H9 (cell line): Measurements from ENCODE around the gene IL15RA. TPM values are rescaled to one million over a fixed set of nuclear protein-coding genes. Genes with fewer than 3 reads are reported as not detected.

Experiments
- DNase-seq: peaks from one replicate; pipeline ENCODE4 v3.0.0-alpha.2; 2017
- H2AFZ ChIP-seq: one replicate; pipeline ENCODE4 v1.6.1; 2013; ENCODE audit warnings: mild to moderate bottlenecking, low read length, control low read depth, moderate library complexity
- H2AK5ac ChIP-seq: 2 replicates; pipeline ENCODE4 v1.6.1; 2013; ENCODE audit warnings: low read length, control low read depth, mixed read lengths; ENCODE audit not compliant: insufficient read length
- H2BK120ac ChIP-seq: one replicate; pipeline ENCODE4 v1.6.1; 2013; ENCODE audit warnings: low read depth, mild to moderate bottlenecking, low read length, control low read depth, inconsistent platforms; ENCODE audit not compliant: poor library complexity, severe bottlenecking
- H2BK12ac ChIP-seq: 2 replicates; pipeline ENCODE4 v1.6.1; 2013; ENCODE audit warnings: low read length, control low read depth, mixed read lengths, low read depth; ENCODE audit not compliant: insufficient read length
- H2BK15ac ChIP-seq: 2 replicates; pipeline ENCODE4 v1.6.1; 2013; ENCODE audit warnings: low read depth, low read length, control low read depth
- H2BK20ac ChIP-seq: one replicate; pipeline ENCODE4 v1.6.1; 2013; ENCODE audit warnings: low read depth, mild to moderate bottlenecking, low read length, control low read depth, inconsistent platforms; ENCODE audit not compliant: poor library complexity, severe bottlenecking
- H2BK5ac ChIP-seq: 2 replicates; pipeline ENCODE4 v1.6.1; 2013; ENCODE audit warnings: low read length, control low read depth, mixed read lengths; ENCODE audit not compliant: insufficient read length
- H3K14ac ChIP-seq: 2 replicates; pipeline ENCODE4 v1.6.1; 2013; ENCODE audit warnings: low read length, control low read depth; ENCODE audit not compliant: insufficient read depth
- H3K18ac ChIP-seq: 2 replicates; pipeline ENCODE4 v1.6.1; 2013; ENCODE audit warnings: low read depth, mild to moderate bottlenecking, mixed read lengths, low read length, control low read depth; ENCODE audit not compliant: insufficient read length
- H3K23ac ChIP-seq: 2 replicates; pipeline ENCODE4 v1.6.1; 2013; ENCODE audit warnings: low read length, control low read depth, mixed read lengths, low read depth; ENCODE audit not compliant: insufficient read length
- H3K23me2 ChIP-seq: 2 replicates; pipeline ENCODE4 v1.6.1; 2013; ENCODE audit warnings: low read depth, mild to moderate bottlenecking, mixed read lengths, low read length, control low read depth; ENCODE audit not compliant: insufficient read length, poor library complexity, severe bottlenecking
- H3K27ac ChIP-seq: 2 replicates; pipeline ENCODE4 v1.5.1; 2013; ENCODE audit warnings: low read length, control low read depth, mixed read lengths, low read depth; ENCODE audit not compliant: insufficient read length
- H3K27me3 ChIP-seq: 2 replicates; pipeline ENCODE4 v1.6.1; 2013; ENCODE audit warnings: low read length, control low read depth, inconsistent platforms; ENCODE audit not compliant: insufficient read depth
- H3K4ac ChIP-seq: 2 replicates; pipeline ENCODE4 v1.6.1; 2013; ENCODE audit warnings: low read depth, mild to moderate bottlenecking, control low read depth, inconsistent platforms, low read length, moderate library complexity
- H3K4me1 ChIP-seq: 2 replicates; pipeline ENCODE4 v1.6.1; 2013; ENCODE audit warnings: low read length, control low read depth, inconsistent platforms; ENCODE audit not compliant: insufficient read depth
- H3K4me2 ChIP-seq: 2 replicates; pipeline ENCODE4 v1.6.1; 2013; ENCODE audit warnings: low read length, control low read depth, mixed read lengths; ENCODE audit not compliant: insufficient read length, insufficient read depth
- H3K56ac ChIP-seq: 2 replicates; pipeline ENCODE4 v1.6.1; 2013; ENCODE audit warnings: low read depth, mild to moderate bottlenecking, mixed read lengths, low read length, control low read depth; ENCODE audit not compliant: insufficient read length
- H3K79me1 ChIP-seq: 2 replicates; pipeline ENCODE4 v1.6.1; 2013; ENCODE audit warnings: low read depth, mild to moderate bottlenecking, moderate library complexity, low read length, control low read depth, inconsistent platforms; ENCODE audit not compliant: insufficient read depth, poor library complexity, severe bottlenecking
- H3K79me2 ChIP-seq: 2 replicates; pipeline ENCODE4 v1.6.1; 2013; ENCODE audit warnings: low read length, control low read depth, inconsistent platforms; ENCODE audit not compliant: insufficient read depth
- H3K9ac ChIP-seq: 2 replicates; pipeline ENCODE4 v1.6.1; 2013; ENCODE audit warnings: low read length, control low read depth, mixed read lengths; ENCODE audit not compliant: insufficient read length; ENCODE audit errors: extremely low read depth
- H3K9me3 ChIP-seq: one replicate; pipeline ENCODE4 v1.6.1; 2013; ENCODE audit warnings: low read depth, low read length, inconsistent platforms; ENCODE audit not compliant: control insufficient read depth
- H3T11ph ChIP-seq: one replicate; pipeline ENCODE4 v1.6.1; 2013; ENCODE audit warnings: mild to moderate bottlenecking, low read length, control low read depth, inconsistent platforms
- H4K20me1 ChIP-seq: one replicate; pipeline ENCODE4 v1.6.1; 2013; ENCODE audit not compliant: control insufficient read depth, insufficient read length, insufficient read depth
- H4K5ac ChIP-seq: 2 replicates; pipeline ENCODE4 v1.6.1; 2013; ENCODE audit warnings: low read depth, mild to moderate bottlenecking, mixed read lengths, low read length, control low read depth; ENCODE audit not compliant: insufficient read length
- H4K8ac ChIP-seq: replicated peaks from 2 replicates; pipeline ENCODE4 v1.6.1; 2013; ENCODE audit warnings: low read length, control low read depth, mixed read lengths, low read depth; ENCODE audit not compliant: insufficient read length
- H4K91ac ChIP-seq: 2 replicates; pipeline ENCODE4 v1.6.1; 2013; ENCODE audit warnings: low read depth, mild to moderate bottlenecking, moderate library complexity, mixed read lengths, low read length, control low read depth; ENCODE audit not compliant: insufficient read length
- H3K27ac Mint-ChIP-seq, 3 experiments: 2 replicates in 2 of 3; 3 replicates in 1 of 3; pipeline ENCODE4 v1.8.0; 2020 to 2021; ENCODE audit warnings: mixed read lengths in 3 of 3, mild to moderate bottlenecking in 1 of 3, moderate library complexity in 1 of 3
- H3K27me3 Mint-ChIP-seq: 2 replicates; pipeline ENCODE4 v1.8.0; 2021; ENCODE audit warnings: low read depth, mild to moderate bottlenecking, moderate library complexity, mixed read lengths
- H3K36me3 Mint-ChIP-seq, 3 experiments: 2 replicates in 2 of 3; 3 replicates in 1 of 3; pipeline ENCODE4 v1.8.0; 2020 to 2021; ENCODE audit warnings: low read depth in 3 of 3, mixed read lengths in 3 of 3; ENCODE audit not compliant: insufficient read depth in 1 of 3
- H3K4me1 Mint-ChIP-seq, 2 experiments: 2 replicates each; pipeline ENCODE4 v1.8.0; 2020; ENCODE audit warnings: mixed read lengths in 2 of 2
- H3K4me3 Mint-ChIP-seq, 2 experiments: 2 replicates in 1 of 2; 3 replicates in 1 of 2; pipeline ENCODE4 v1.8.0; 2020 to 2021; ENCODE audit warnings: mild to moderate bottlenecking in 2 of 2, mixed read lengths in 2 of 2, moderate library complexity in 1 of 2
- H3K9me3 Mint-ChIP-seq, 2 experiments: 2 replicates in 1 of 2; 3 replicates in 1 of 2; pipeline ENCODE4 v1.8.0; 2020; ENCODE audit warnings: mild to moderate bottlenecking in 2 of 2, mixed read lengths in 2 of 2, moderate library complexity in 1 of 2
- WGBS: extraction: QIAGEN DNeasy Blood & Tissue Kit; methylation state at CpG from one replicate; pipeline ENCODE4 v1.1.7; 2013; ENCODE audit warnings: missing lambda C conversion rate, low lambda C conversion rate, mixed read lengths; ENCODE audit not compliant: insufficient read length; ENCODE audit errors: extremely low coverage; 5-methylcytosine and 5-hydroxymethylcytosine counted together
- total RNA-seq: library from RNA; stranded (reverse); gene quantifications from 2 replicates; pipeline ENCODE4 v1.2.1, GENCODE V29; 2021
- TF ChIP-seq, protein P1 (sequence below): fragments of 200-600 bp; sonication (generic); conservative IDR thresholded peaks from 3 replicates; pipeline ENCODE4 v1.8.0; 2021; ENCODE audit warnings: antibody characterized with exemption, mild to moderate bottlenecking

IL15RA gene
- total RNA-seq, 1 experiment from 2014 or later, result 0.31 TPM

DNA sequence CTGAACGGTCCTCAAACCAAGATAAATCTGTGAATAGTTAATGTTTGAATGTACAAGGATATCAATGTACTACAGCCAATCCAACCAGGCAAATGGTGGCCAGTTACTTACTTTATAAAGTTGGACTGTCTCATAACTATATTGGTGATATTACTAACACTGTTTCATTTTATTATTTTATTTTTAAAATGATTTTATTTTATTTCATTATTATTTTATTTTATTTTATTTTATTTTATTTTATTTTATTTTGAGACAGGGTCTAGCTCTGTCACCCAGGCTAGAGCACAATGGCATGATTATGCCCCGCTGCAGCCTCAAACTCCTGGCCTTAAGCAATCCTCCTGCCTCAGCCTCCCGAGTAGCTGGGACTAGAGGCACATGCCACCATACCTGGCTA lies 6.8 kb downstream of the IL15RA start:
- no peak for DNase-seq
- Histone ChIP-seq H3K4me1 (no peaks in the 10 kb centered on the region), H2BK12ac (no peak overlapping the region), H3K4ac (no peak overlapping the region), H4K8ac (no peak overlapping the region), H3K9me3 (no peaks in the 10 kb centered on the region), H3K79me2 (no peaks in the 10 kb centered on the region), H4K5ac (no peak overlapping the region), H2BK20ac (no peak overlapping the region), H2AFZ (no peak overlapping the region), H3K79me1 (no peaks in the 10 kb centered on the region), H3K27me3 (no peaks in the 10 kb centered on the region), H3K27ac (no peak overlapping the region), H3T11ph (no peak overlapping the region), H4K20me1 (no peaks in the 10 kb centered on the region), H3K18ac (no peak overlapping the region), H3K14ac (no peak overlapping the region), H2BK120ac (no peak overlapping the region), H2AK5ac (no peak overlapping the region), H3K23me2 (no peaks in the 10 kb centered on the region), H2BK5ac (no peak overlapping the region), H3K9ac (no peak overlapping the region), H3K56ac (no peak overlapping the region), H2BK15ac (no peak overlapping the region), H3K23ac (no peak overlapping the region), H4K91ac (no peak overlapping the region), H3K4me2 (no peak overlapping the region)
- Mint-ChIP-seq H3K4me1 (no peaks in the 10 kb centered on the region), H3K27ac (no peak overlapping the region), H3K4me3 (no peak overlapping the region), H3K27me3 (peaks cover 32% of the 10 kb centered on the region), H3K36me3 (no peaks in the 10 kb centered on the region), H3K9me3 (no peaks in the 10 kb centered on the region; a peak in 1 of 5 replicates)
- TF ChIP-seq, protein P1, sequence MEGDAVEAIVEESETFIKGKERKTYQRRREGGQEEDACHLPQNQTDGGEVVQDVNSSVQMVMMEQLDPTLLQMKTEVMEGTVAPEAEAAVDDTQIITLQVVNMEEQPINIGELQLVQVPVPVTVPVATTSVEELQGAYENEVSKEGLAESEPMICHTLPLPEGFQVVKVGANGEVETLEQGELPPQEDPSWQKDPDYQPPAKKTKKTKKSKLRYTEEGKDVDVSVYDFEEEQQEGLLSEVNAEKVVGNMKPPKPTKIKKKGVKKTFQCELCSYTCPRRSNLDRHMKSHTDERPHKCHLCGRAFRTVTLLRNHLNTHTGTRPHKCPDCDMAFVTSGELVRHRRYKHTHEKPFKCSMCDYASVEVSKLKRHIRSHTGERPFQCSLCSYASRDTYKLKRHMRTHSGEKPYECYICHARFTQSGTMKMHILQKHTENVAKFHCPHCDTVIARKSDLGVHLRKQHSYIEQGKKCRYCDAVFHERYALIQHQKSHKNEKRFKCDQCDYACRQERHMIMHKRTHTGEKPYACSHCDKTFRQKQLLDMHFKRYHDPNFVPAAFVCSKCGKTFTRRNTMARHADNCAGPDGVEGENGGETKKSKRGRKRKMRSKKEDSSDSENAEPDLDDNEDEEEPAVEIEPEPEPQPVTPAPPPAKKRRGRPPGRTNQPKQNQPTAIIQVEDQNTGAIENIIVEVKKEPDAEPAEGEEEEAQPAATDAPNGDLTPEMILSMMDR, result no peak
- no CpG with 5 or more reads among the region's 3 CpGs for WGBS
